HG03571 (cell line): ENCODE data around the gene RRP1.
"Not testable (repeated sequence)": the region's sequence is repeated elsewhere in the genome, so short reads cannot be mapped to it uniquely, and the experiment has no call there.

Experiments used
- ATAC-seq: cut with Tn5 transposase; IDR thresholded peaks from one replicate; pipeline ENCODE4 v1.9.1; 2021; ENCODE audit not compliant: unreplicated experiment

Gene RRP1

GRCh38 chr21:43835050-43835449 lies 45.7 kb downstream of the RRP1 start:
- no peak for ATAC-seq

- no peak for ATAC-seq
Observed at GRCh38 chr21:43835861-43836260, 46.5 kb downstream of the RRP1 start.

- no peak for ATAC-seq
Observed at GRCh38 chr21:43836616-43837015, 47.2 kb downstream of the RRP1 start.

- ATAC-seq = no peak
Observed at GRCh38 chr21:43840259-43840658, 50.9 kb downstream of the RRP1 start.

- no peak for ATAC-seq
Observed at GRCh38 chr21:43842742-43843141, 53.4 kb downstream of the RRP1 start.

- ATAC-seq = not testable (repeated sequence)
Observed at GRCh38 chr21:43844906-43845305, 55.5 kb downstream of the RRP1 start.

GRCh38 chr21:43845386-43845785 lies 56.0 kb downstream of the RRP1 start:
- no peak for ATAC-seq

GRCh38 chr21:43846430-43846829 lies 57.1 kb downstream of the RRP1 start:
- ATAC-seq = no peak

- ATAC-seq = no peak
Observed at GRCh38 chr21:43847301-43847700, 57.9 kb downstream of the RRP1 start.

- ATAC-seq = no peak
Observed at GRCh38 chr21:43848771-43849170, 59.4 kb downstream of the RRP1 start.

GRCh38 chr21:43849532-43850299 lies 60.3 kb downstream of the RRP1 start:
- no peak for ATAC-seq

- ATAC-seq = no peak
Observed at GRCh38 chr21:43850728-43851295, 61.4 kb downstream of the RRP1 start.

GRCh38 chr21:43851593-43851992 lies 62.2 kb downstream of the RRP1 start:
- ATAC-seq = no peak

GRCh38 chr21:43853851-43854772 lies 64.7 kb downstream of the RRP1 start:
- ATAC-seq = peak; percentile 25
